Upper lobe of right lung (tissue), 1 donor: ENCODE measurements around the gene GPX7. TPM values are rescaled to one million over a fixed set of nuclear protein-coding genes. Genes with fewer than 3 reads are reported as not detected.
A peak's percentile ranks its signal among the peaks of the same experiment; 100 is the strongest.
"Not testable (repeated sequence)": the region's sequence is repeated elsewhere in the genome, so short reads cannot be mapped to it uniquely, and the experiment has no call there.

Experiments
- ATAC-seq: fragments of 200-7000 bp; cut with Tn5 transposase; one replicate; pipeline ENCODE4 v1.9.1; 2020; ENCODE audit warnings: mild to moderate bottlenecking, moderate library complexity
- DNase-seq: peaks from one replicate; pipeline ENCODE4 v3.0.0-alpha.2; 2020
- H3K27ac ChIP-seq: fragments of 200-600 bp; one replicate; pipeline ENCODE4 v1.8.0; 2022
- H3K27me3 ChIP-seq: fragments of 200-600 bp; one replicate; pipeline ENCODE4 v1.8.0; 2022; ENCODE audit warnings: mild to moderate bottlenecking
- H3K36me3 ChIP-seq: fragments of 200-600 bp; one replicate; pipeline ENCODE4 v1.8.0; 2022
- H3K4me1 ChIP-seq: fragments of 200-600 bp; one replicate; pipeline ENCODE4 v1.8.0; 2022
- H3K4me3 ChIP-seq: fragments of 200-600 bp; one replicate; pipeline ENCODE4 v1.8.0; 2022; ENCODE audit warnings: mild to moderate bottlenecking
- H3K9me3 ChIP-seq: fragments of 200-600 bp; one replicate; pipeline ENCODE4 v1.8.0; 2022
- intact Hi-C: fragments of 100-400 bp; cut with DNase I; formaldehyde crosslinking; loops from one replicate; pipeline ENCODE4 v1.11.0; 2022
- total RNA-seq: library from RNA; stranded (reverse); fragmentation: NEBNext Ultra II Directional; extraction: Animal tissue kit (Norgen Biotek cat#: 25700); gene quantifications from one replicate; pipeline ENCODE4 v1.2.1, GENCODE V29; 2021
- TF ChIP-seq, protein P1 (sequence below): fragments of 200-600 bp; IDR thresholded peaks from one replicate; pipeline ENCODE4 v1.8.0; 2022; ENCODE audit warnings: antibody characterized with exemption
- donor health status: DM: no; HTN: yes; CAD: no; lungs with severe emphysema.

The GPX7 gene
- total RNA-seq, 1 donor from 2014 or later: 6.2 TPM

DNA sequence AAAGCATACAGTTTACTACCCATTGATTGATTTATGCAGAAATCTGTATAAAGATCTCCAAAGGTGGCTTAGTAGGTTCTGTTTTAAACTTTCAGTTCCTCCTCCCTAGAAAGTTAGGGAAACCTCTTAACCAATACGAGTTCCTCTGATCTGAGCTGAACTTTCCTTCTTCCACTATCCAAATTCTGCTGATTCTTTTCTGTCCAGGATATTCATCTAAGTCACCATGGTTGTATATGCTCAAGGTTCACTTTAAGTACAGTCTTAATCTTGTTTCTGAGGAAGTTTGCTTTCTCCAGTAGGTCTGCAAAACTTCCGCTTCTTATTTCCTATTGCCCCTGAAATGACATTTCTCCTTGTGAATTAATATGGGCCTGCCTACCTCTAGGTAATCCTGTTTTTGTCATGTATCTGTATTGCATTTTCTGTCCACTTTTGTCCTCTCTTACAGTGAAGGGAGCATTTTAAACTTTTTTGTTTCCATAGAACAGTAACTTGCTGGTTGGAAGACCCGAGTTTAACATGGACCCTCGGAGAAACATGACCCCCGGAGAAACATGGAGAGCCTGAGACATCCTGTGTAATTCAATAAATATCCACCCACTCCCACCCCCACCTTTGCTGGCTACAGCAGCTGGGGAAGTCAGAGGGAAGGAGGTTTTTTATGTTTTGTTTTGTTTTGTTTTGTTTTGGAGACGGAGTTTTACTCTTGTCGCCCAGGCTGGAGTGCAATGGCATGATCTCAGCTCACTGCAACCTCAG lies 32.5 kb upstream of the GPX7 start:
- Histone ChIP-seq H3K4me1 (peaks cover 6% of the 10 kb centered on the region), H3K9me3 (no peaks in the 10 kb centered on the region), H3K4me3 (no peak overlapping the region), H3K27me3 (no peaks in the 10 kb centered on the region), H3K27ac (no peak overlapping the region), H3K36me3 (no peaks in the 10 kb centered on the region)
- ATAC-seq (peak; percentile 70), DNase-seq (no peak)
- intact Hi-C loops: no loop called here
- TF ChIP-seq, protein P1, sequence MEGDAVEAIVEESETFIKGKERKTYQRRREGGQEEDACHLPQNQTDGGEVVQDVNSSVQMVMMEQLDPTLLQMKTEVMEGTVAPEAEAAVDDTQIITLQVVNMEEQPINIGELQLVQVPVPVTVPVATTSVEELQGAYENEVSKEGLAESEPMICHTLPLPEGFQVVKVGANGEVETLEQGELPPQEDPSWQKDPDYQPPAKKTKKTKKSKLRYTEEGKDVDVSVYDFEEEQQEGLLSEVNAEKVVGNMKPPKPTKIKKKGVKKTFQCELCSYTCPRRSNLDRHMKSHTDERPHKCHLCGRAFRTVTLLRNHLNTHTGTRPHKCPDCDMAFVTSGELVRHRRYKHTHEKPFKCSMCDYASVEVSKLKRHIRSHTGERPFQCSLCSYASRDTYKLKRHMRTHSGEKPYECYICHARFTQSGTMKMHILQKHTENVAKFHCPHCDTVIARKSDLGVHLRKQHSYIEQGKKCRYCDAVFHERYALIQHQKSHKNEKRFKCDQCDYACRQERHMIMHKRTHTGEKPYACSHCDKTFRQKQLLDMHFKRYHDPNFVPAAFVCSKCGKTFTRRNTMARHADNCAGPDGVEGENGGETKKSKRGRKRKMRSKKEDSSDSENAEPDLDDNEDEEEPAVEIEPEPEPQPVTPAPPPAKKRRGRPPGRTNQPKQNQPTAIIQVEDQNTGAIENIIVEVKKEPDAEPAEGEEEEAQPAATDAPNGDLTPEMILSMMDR: no peak

DNA sequence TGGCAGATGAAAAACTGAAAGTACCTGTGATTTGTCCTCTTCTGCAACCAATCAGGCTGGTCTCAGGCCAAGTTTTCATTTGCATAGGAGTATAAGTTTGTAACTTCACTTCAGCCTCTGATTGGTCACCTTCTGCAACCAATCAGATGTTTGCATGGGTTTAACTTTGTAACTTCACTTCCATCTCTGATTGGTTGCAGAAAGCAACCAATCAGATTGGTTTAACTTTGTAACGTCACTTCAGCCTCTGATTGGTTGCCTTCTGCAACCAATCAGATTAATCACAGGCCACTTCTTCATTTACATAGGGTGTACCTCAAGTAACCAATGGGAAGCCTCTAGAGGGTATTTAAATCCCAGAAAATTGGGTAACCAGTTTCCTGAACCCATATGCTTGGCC lies 30.4 kb upstream of the GPX7 start:
- no peaks in the 10 kb centered on the region for H3K27me3 ChIP-seq
- ATAC-seq (peak; percentile 72), DNase-seq (no peak)
- intact Hi-C loops: no loop called here
- no peak overlapping the region for H3K4me3 ChIP-seq
- no peaks in the 10 kb centered on the region for H3K36me3 ChIP-seq
- no peaks in the 10 kb centered on the region for H3K9me3 ChIP-seq
- no peak overlapping the region for H3K27ac ChIP-seq
- TF ChIP-seq, protein P1: no peak
- H3K4me1 ChIP-seq: peaks cover 6% of the 10 kb centered on the region

DNA sequence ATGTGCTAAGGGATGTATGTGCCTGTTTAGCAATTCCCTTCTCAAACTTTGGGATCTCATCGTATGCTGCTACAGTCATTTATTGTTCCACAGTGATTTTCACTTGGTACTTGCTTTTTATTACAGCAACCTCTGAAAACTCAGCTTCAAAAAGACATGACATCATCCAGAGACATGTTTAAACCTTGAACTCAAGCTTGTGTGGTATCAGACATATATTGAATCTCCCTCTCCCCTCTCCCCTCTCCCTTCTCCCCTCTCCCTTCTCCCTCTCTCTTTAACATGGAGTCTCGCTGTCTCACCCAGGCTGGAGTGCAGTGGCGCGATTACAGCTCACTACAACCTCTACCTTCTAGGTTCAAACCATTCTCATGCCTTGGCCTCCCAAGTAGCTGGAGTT lies 29.8 kb upstream of the GPX7 start:
- Histone ChIP-seq H3K27ac (no peak overlapping the region), H3K4me3 (no peak overlapping the region), H3K36me3 (no peaks in the 10 kb centered on the region), H3K9me3 (no peaks in the 10 kb centered on the region), H3K27me3 (no peaks in the 10 kb centered on the region), H3K4me1 (peaks cover 6% of the 10 kb centered on the region)
- TF ChIP-seq, protein P1: no peak
- intact Hi-C loops: no loop called here
- DNase-seq: no peak
- ATAC-seq: no peak

DNA sequence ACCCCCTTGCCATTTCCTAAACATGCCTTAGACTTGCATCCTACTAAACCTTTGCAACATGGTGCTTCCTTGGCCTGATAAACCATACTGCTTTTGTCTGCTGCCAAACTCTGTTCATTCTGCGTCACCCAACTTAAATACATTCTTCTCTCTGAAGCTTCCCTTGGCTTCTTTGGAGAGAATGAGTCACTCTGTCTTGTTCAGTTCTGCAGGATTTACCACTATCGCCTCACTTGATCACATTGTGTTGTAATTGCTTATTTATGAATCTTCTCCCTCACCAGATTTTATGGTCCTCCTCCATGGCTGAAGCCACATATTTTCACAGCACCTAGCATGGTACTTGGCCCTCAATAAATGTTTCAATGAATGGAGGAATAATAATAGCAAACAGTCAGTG lies 27.6 kb upstream of the GPX7 start:
- H3K27me3 ChIP-seq: no peaks in the 10 kb centered on the region
- no peaks in the 10 kb centered on the region for H3K9me3 ChIP-seq
- intact Hi-C loops: no loop called here
- no peak for DNase-seq
- H3K36me3 ChIP-seq: no peaks in the 10 kb centered on the region
- ATAC-seq: no peak
- TF ChIP-seq, protein P1: no peak
- H3K27ac ChIP-seq: no peak overlapping the region
- H3K4me3 ChIP-seq: no peak overlapping the region
- no peaks in the 10 kb centered on the region for H3K4me1 ChIP-seq

DNA sequence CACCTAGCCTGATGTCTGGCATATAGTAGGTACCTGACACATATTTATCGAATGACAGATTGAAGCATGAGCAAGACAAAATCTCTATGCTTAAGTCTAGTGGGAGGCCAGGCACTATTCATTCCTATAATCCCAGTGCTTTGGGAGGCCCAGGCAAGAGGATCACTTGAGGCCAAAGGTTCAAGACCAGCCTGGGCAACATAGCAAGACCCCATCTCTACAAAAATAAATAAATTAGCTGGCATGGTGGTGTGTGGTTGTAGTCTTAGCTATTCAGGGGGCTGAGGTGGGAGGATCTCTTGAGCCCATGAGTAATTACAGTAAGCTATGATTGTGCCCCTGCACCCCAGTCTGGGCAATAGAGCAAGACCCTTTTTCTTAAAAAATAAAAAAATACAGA lies 26.1 kb upstream of the GPX7 start:
- DNase-seq (no peak), ATAC-seq (no peak)
- Histone ChIP-seq H3K27ac (no peak overlapping the region), H3K27me3 (no peaks in the 10 kb centered on the region), H3K4me1 (no peaks in the 10 kb centered on the region), H3K9me3 (no peaks in the 10 kb centered on the region), H3K4me3 (no peak overlapping the region), H3K36me3 (no peaks in the 10 kb centered on the region)
- TF ChIP-seq, protein P1: no peak
- intact Hi-C loops: no loop called here

DNA sequence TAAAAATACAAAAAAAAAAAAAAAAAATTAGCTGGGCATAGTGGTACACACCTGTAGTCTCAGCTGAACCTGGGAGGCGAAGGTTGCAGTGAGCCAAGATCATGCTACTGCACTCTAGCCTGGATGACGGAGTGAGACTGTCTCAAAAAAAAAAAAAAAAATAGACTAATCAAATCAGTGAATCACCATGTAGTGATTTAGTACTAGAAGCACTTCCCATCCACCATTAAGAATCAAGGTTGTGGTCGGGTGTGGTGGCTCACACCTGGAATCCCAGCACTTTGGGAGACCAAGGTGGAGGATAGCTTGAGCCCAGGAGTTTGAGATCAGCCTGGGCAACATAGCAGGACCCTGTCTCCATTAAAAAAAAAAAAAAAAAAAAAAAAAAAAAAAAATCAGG lies 24.1 kb upstream of the GPX7 start:
- H3K4me3 ChIP-seq, H3K27me3 ChIP-seq, DNase-seq, ATAC-seq, H3K36me3 ChIP-seq, H3K9me3 ChIP-seq, H3K4me1 ChIP-seq, H3K27ac ChIP-seq, intact Hi-C loops: not testable (repeated sequence)
